ENCODE results near the gene CCDC63. TPM values are rescaled to one million over a fixed set of nuclear protein-coding genes. Genes with fewer than 3 reads are reported as not detected.

Gene CCDC63
- polyA plus RNA-seq, 1 of the 3 experiments (the other 2 are of a cell fraction), result not detected

DNA sequence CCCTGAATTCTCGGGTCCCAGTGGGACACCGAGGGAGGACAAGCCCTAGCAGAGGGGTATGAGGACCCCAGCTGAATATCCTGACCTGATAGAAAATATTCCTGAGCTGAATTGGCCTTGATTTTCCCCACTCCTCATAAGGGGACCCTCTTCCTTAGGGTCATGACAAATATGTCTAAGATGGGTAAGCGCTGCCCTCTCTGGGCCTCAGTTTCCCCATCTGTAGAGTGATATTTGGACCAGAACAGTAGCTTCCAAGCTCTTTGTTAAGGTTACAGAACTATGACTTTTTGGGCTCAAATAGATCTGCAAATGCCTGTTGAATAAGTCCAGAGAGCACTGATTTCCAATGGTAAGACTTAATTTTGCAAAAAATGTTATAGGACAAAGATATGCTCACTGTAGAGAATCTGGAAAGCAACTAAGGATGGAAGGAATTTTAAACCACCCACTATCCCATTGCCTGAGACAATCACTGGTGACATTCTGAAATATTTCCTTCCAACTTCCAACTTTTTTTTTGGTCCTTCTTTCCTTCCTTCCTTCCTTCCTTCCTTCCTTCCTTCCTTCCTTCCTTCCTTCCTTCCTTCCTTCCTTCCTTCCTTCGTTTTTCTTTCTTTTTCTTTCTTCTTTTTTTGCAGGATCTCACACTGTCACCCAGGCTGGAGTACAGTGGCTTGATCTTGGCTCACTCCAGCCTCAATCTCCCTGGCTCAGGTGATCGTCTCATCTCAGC is 41.6 kb downstream of the CCDC63 start:
- H3K4me2 ChIP-seq, result no peak overlapping the region
- DNase-seq, result no peak

DNA sequence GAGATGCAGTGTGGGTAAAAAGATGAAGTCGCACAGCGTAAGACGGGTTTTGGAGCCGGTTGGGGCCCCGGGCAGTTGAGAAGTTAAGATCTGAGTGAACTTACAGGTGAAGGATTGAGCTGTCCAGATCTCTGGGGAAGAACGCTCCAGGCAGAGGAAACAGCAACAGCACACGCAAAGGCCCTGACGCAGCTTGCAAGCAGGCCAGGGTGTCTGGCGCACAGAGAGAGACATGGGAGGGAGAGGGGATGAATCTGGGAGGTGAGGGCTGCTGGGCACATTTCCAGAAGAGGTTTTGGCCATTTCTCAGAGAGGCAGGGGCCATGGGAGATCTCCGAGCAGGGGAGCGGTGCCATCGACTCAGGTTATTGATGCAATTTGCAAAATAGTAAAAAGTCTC is 42.6 kb downstream of the CCDC63 start:
- Histone ChIP-seq H4K20me1 (ENCODE audit: insufficient read depth) (no peaks in the 10 kb centered on the region), H3K9me2 (no peaks in the 10 kb centered on the region), H3K4me1 (ENCODE audit: control insufficient read depth in 1 of 2, insufficient read depth in 2 of 2, low read depth in 1 of 2, low read length in 1 of 2) (no peaks in the 10 kb centered on the region; a peak in 1 of 4 replicates), H3K79me2 (ENCODE audit: insufficient read depth) (no peaks in the 10 kb centered on the region), H3F3A (replicated peaks; ENCODE audit: insufficient read depth) (peaks cover 7% of the 10 kb centered on the region), H3K9ac (no peak overlapping the region), H3K27me3 (ENCODE audit: insufficient read depth) (no peaks in the 10 kb centered on the region; the same call in 1 of the 2 replicates), H3K36me3 (replicated peaks in 1 of 2; ENCODE audit: control insufficient read depth in 1 of 2, insufficient read depth in 2 of 2, low read length in 1 of 2) (no peaks in the 10 kb centered on the region), H3K4me2 (no peak overlapping the region), H3K4me3 (ENCODE audit: low read depth in 2 of 2, low read length in 1 of 2) (no peak overlapping the region), H3K9me3 (no peaks in the 10 kb centered on the region), H3K27ac (ENCODE audit: low read depth in 2 of 2, low read length in 1 of 2) (no peak overlapping the region), H2AFZ (ENCODE audit: low read depth) (no peak overlapping the region)
- POLR2A ChIA-PET, result no interaction called here
- CTCF ChIA-PET, result interaction anchor here (1.3 to 2.3 kb wide), 2 partner anchors 35 to 62 kb away, joined by 3 to 29 read pairs; no protein-coding TSS in a partner anchor
- no peak for DNase-seq
- WGBS (ENCODE audit: low lambda C conversion rate), result 66% methylated on average over 12 of the region's 12 CpGs
- no peak for TF ChIP-seq TAF1 (IDR thresholded peaks at IDR 0.05; ENCODE audit: borderline replicate concordance, low read depth, low read length)
- TF ChIP-seq FOXJ3 (CRISPR knock-in tag; IDR thresholded peaks at IDR 0.05), result no peak
- no peak for TF ChIP-seq EP300 (IDR thresholded peaks at IDR 0.05; ENCODE audit: borderline replicate concordance in 1 of 2, low read depth in 1 of 2, low read length in 1 of 2)
- TF ChIP-seq, protein P1, sequence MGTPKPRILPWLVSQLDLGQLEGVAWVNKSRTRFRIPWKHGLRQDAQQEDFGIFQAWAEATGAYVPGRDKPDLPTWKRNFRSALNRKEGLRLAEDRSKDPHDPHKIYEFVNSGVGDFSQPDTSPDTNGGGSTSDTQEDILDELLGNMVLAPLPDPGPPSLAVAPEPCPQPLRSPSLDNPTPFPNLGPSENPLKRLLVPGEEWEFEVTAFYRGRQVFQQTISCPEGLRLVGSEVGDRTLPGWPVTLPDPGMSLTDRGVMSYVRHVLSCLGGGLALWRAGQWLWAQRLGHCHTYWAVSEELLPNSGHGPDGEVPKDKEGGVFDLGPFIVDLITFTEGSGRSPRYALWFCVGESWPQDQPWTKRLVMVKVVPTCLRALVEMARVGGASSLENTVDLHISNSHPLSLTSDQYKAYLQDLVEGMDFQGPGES (IDR thresholded peaks at IDR 0.05; ENCODE audit: low read depth, low read length), result no peak
- no peak for TF ChIP-seq CHD2 (IDR thresholded peaks at IDR 0.05; ENCODE audit: low read length, partially characterized antibody)
- no peak for TF ChIP-seq SIN3A (IDR thresholded peaks at IDR 0.05; ENCODE audit: borderline replicate concordance, low read depth, low read length)
- TF ChIP-seq, protein P2, sequence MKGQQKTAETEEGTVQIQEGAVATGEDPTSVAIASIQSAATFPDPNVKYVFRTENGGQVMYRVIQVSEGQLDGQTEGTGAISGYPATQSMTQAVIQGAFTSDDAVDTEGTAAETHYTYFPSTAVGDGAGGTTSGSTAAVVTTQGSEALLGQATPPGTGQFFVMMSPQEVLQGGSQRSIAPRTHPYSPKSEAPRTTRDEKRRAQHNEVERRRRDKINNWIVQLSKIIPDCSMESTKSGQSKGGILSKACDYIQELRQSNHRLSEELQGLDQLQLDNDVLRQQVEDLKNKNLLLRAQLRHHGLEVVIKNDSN (IDR thresholded peaks at IDR 0.05; ENCODE audit: borderline replicate concordance, low read depth), result no peak

More for the DNA sequence above, 41.6 kb downstream of the CCDC63 start:
- WGBS (ENCODE audit: low lambda C conversion rate), result 42% methylated on average over 4 of the region's 5 CpGs
- Histone ChIP-seq H3K4me1 (ENCODE audit: control insufficient read depth in 1 of 2, insufficient read depth in 2 of 2, low read depth in 1 of 2, low read length in 1 of 2) (no peaks in the 10 kb centered on the region; a peak in 1 of 4 replicates), H3K79me2 (ENCODE audit: insufficient read depth) (no peaks in the 10 kb centered on the region), H3K9me2 (no peaks in the 10 kb centered on the region), H3K9ac (no peak overlapping the region), H3K9me3 (no peaks in the 10 kb centered on the region), H3K36me3 (replicated peaks in 1 of 2; ENCODE audit: control insufficient read depth in 1 of 2, insufficient read depth in 2 of 2, low read length in 1 of 2) (no peaks in the 10 kb centered on the region), H3K4me3 (ENCODE audit: low read depth in 2 of 2, low read length in 1 of 2) (peak overlapping the region in 1 of 2 experiments; percentile 60; a peak in 1 of 4 replicates), H4K20me1 (ENCODE audit: insufficient read depth) (no peaks in the 10 kb centered on the region), H3K27ac (ENCODE audit: low read depth in 2 of 2, low read length in 1 of 2) (no peak overlapping the region), H3K27me3 (ENCODE audit: insufficient read depth) (no peaks in the 10 kb centered on the region), H2AFZ (ENCODE audit: low read depth) (no peak overlapping the region), H3F3A (replicated peaks; ENCODE audit: insufficient read depth) (peaks cover 4% of the 10 kb centered on the region)
- CTCF ChIA-PET, result interaction anchor here (0.6 to 4.3 kb wide), 60 partner anchors 8 to 974 kb away, joined by 3 to 35 read pairs (median 4); partner anchors contain the start of genes ARPC3, CCDC63, FAM216A and PPP1CC
- POLR2A ChIA-PET, result interaction anchor here (1.0 kb wide), 1 partner anchor 438 kb away, joined by 3 read pairs; the partner anchor contains the start of gene ARPC3
- TF ChIP-seq SIN3A (IDR thresholded peaks at IDR 0.05; ENCODE audit: borderline replicate concordance, low read depth, low read length) (no peak), NFIC (IDR thresholded peaks at IDR 0.05; ENCODE audit: borderline replicate concordance) (no peak), RCOR1 (IDR thresholded peaks at IDR 0.05; ENCODE audit: low read length) (no peak), RAD21 (IDR thresholded peaks at IDR 0.05; ENCODE audit: low read length) (no peak), RXRA (IDR thresholded peaks at IDR 0.05; ENCODE audit: borderline replicate concordance, low read depth) (no peak), FOSL2 (IDR thresholded peaks at IDR 0.05; ENCODE audit: borderline replicate concordance, low read depth) (no peak), TEAD4 (IDR thresholded peaks at IDR 0.05; ENCODE audit: borderline replicate concordance, insufficient read depth) (no peak)

All from SK-N-SH (cell line).